Testis (tissue), 3 donors: ENCODE measurements around the gene FBXO24. TPM values are rescaled to one million over a fixed set of nuclear protein-coding genes. Genes with fewer than 3 reads are reported as not detected.

Experiments
- DNase-seq: peaks from one replicate; pipeline ENCODE4 v3.0.0-alpha.2; 2019
- H3K27ac ChIP-seq, 2 donors: fragments of 200-600 bp; sonication (generic); one replicate each; pipeline ENCODE4 v1.5.1; 2019
- H3K27me3 ChIP-seq: fragments of 200-600 bp; sonication (generic); one replicate; pipeline ENCODE4 v1.5.1; 2019
- H3K36me3 ChIP-seq: fragments of 200-600 bp; sonication (generic); one replicate; pipeline ENCODE4 v1.5.1; 2017; ENCODE audit warnings: low read depth; ENCODE audit errors: missing control alignments
- H3K4me1 ChIP-seq: fragments of 200-600 bp; sonication (generic); one replicate; pipeline ENCODE4 v1.5.1; 2019
- H3K4me3 ChIP-seq, 2 donors: fragments of 200-600 bp; sonication (generic); one replicate each; pipeline ENCODE4 v1.5.1; 2017 to 2019
- H3K9me3 ChIP-seq: fragments of 200-600 bp; sonication (generic); one replicate; pipeline ENCODE4 v1.5.1; 2017
- POLR2A ChIP-seq: fragments of 450-650 bp; IDR thresholded peaks from one replicate; pipeline ENCODE4 v1.6.1; 2017; ENCODE audit warnings: antibody characterized with exemption, mild to moderate bottlenecking, moderate library complexity
- WGBS, 2 donors: methylation state at CpG; one replicate each; pipeline ENCODE4 v1.1.5; 2018; 5-methylcytosine and 5-hydroxymethylcytosine counted together
- intact Hi-C: fragments of 100-400 bp; cut with DNase I; formaldehyde crosslinking; loops from one replicate; pipeline ENCODE4 v1.15.1; 2023; ENCODE audit warnings: low total_unique reads
- polyA plus RNA-seq: library from polyadenylated mRNA; stranded (reverse); fragments of 350-450 nt; fragmentation: Illumina TruSeq; extraction: RNeasy Lipid Tissue Mini Kit (QIAGEN cat#74804); gene quantifications from one replicate; pipeline ENCODE4 v1.2.3, GENCODE V29; 2014; ENCODE audit warnings: low read depth, low replicate concordance; ENCODE audit not compliant: insufficient read depth
- total RNA-seq, 2 donors: library from RNA; depleted of rRNA; stranded (reverse); fragments of >200 nt; gene quantifications; one replicate each; pipeline ENCODE4 v1.2.3, GENCODE V29; 2016
- TF ChIP-seq, protein P1 (sequence below), 3 experiments: fragments of 450-650 bp in 2 of 3; fragments of 200-600 bp in 1 of 3; sonication (generic) in 1 of 3; IDR thresholded peaks; one replicate each; pipeline ENCODE4 v1.5.1; 2016 to 2019; ENCODE audit warnings: antibody characterized with exemption in 3 of 3, mild to moderate bottlenecking in 2 of 3, moderate library complexity in 1 of 3

FBXO24 gene
- total and polyA plus RNA-seq, 3 donors from 2014 or later: 37.5 to 112 (median 74.5) TPM

- WGBS, 2 donors: 75 to 86% methylated on average over 9 to 11 of the region's 11 CpGs
- no peak for DNase-seq
- no peaks in the 10 kb centered on the region for H3K27me3 ChIP-seq
- TF ChIP-seq, protein P1, sequence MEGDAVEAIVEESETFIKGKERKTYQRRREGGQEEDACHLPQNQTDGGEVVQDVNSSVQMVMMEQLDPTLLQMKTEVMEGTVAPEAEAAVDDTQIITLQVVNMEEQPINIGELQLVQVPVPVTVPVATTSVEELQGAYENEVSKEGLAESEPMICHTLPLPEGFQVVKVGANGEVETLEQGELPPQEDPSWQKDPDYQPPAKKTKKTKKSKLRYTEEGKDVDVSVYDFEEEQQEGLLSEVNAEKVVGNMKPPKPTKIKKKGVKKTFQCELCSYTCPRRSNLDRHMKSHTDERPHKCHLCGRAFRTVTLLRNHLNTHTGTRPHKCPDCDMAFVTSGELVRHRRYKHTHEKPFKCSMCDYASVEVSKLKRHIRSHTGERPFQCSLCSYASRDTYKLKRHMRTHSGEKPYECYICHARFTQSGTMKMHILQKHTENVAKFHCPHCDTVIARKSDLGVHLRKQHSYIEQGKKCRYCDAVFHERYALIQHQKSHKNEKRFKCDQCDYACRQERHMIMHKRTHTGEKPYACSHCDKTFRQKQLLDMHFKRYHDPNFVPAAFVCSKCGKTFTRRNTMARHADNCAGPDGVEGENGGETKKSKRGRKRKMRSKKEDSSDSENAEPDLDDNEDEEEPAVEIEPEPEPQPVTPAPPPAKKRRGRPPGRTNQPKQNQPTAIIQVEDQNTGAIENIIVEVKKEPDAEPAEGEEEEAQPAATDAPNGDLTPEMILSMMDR (IDR thresholded peaks at IDR 0.05): no peak
- TF ChIP-seq POLR2A: no peak
- H3K9me3 ChIP-seq: no peaks in the 10 kb centered on the region
- H3K36me3 ChIP-seq: no peaks in the 10 kb centered on the region
- H3K27ac ChIP-seq: no peak overlapping the region
- peaks cover 31% of the 10 kb centered on the region for H3K4me1 ChIP-seq
- H3K4me3 ChIP-seq: no peak overlapping the region
- intact Hi-C loops: no loop called here
Observed at GRCh38 chr7:100580466-100581283, 5.5 kb upstream of the FBXO24 start.

GRCh38 chr7:100582041-100582579 lies 4.0 kb upstream of the FBXO24 start:
- Histone ChIP-seq H3K36me3 (no peaks in the 10 kb centered on the region), H3K9me3 (no peaks in the 10 kb centered on the region), H3K4me3 (no peak overlapping the region), H3K27me3 (no peaks in the 10 kb centered on the region), H3K27ac (peak overlapping the region; percentile 96 to 99), H3K4me1 (peaks cover 31% of the 10 kb centered on the region)
- TF ChIP-seq POLR2A: no peak
- intact Hi-C loops: loop anchor here (1.0 kb wide), 1 partner anchor 36 kb away; no protein-coding TSS in a partner anchor
- 78% methylated on average over 20 of the region's 20 CpGs; no CpG with 5 or more reads in 1 of the 2 donors for WGBS, 2 donors
- no peak for DNase-seq

GRCh38 chr7:100582650-100583049 lies 3.5 kb upstream of the FBXO24 start:
- no peaks in the 10 kb centered on the region for H3K36me3 ChIP-seq
- intact Hi-C loops: loop anchor here (1.0 kb wide), 1 partner anchor 36 kb away; no protein-coding TSS in a partner anchor

GRCh38 chr7:100583132-100584053 lies 2.7 kb upstream of the FBXO24 start:
- DNase-seq: peak; percentile 82
- H3K36me3 ChIP-seq: no peaks in the 10 kb centered on the region
- no peaks in the 10 kb centered on the region for H3K27me3 ChIP-seq
- TF ChIP-seq POLR2A: no peak
- TF ChIP-seq, protein P1 (IDR thresholded peaks at IDR 0.05): no peak
- intact Hi-C loops: no loop called here
- peak overlapping the region; percentile 96 to 99 for H3K27ac ChIP-seq
- H3K4me3 ChIP-seq: peak overlapping the region in 1 of 2 donors; percentile 95
- 37 to 52% methylated on average over 22 to 23 of the region's 23 CpGs for WGBS, 2 donors
- H3K4me1 ChIP-seq: peaks cover 31% of the 10 kb centered on the region
- H3K9me3 ChIP-seq: no peaks in the 10 kb centered on the region

More at GRCh38 chr7:100582650-100583049, 3.5 kb upstream of the FBXO24 start:
- Histone ChIP-seq H3K4me1 (peaks cover 31% of the 10 kb centered on the region), H3K27ac (peak overlapping the region; percentile 96 to 99), H3K27me3 (no peaks in the 10 kb centered on the region), H3K4me3 (no peak overlapping the region), H3K9me3 (no peaks in the 10 kb centered on the region)
- DNase-seq: no peak
- TF ChIP-seq, protein P1 (IDR thresholded peaks at IDR 0.05): no peak
- TF ChIP-seq POLR2A: no peak
- 59 to 62% methylated on average over 11 of the region's 11 CpGs for WGBS, 2 donors
